Measurements from ENCODE around the gene FRMPD4.

Gene FRMPD4

GRCh38 chrX:12292996-12293765 lies 154.9 kb downstream of the FRMPD4 start:
- DNase-seq (ENCODE audit: low read depth in 3 of 3, low spot score in 1 of 3), result no peak

- DNase-seq (ENCODE audit: low read depth in 3 of 3, low spot score in 1 of 3), result no peak
Measured at GRCh38 chrX:12297353-12297752, 159.1 kb downstream of the FRMPD4 start.

DNA sequence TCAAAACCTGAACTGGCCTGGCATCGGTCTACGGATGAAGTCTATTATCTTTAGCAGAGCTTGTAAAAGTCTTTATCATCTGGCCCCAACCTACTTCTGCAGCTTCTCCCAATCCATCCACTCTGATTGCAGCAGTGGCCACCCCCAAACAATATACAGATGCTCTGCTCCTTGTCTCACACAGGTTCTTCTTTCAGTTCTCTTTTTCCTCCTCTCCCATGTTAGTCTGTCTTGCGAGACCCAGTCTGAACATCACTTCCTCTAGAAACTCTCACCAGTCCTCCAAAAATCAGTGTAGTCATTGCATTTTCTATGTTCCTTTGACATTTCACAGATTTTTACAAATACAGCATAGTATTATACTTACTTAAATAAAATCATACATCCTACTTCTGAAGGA lies 163.0 kb downstream of the FRMPD4 start:
- no peak for DNase-seq (ENCODE audit: low read depth in 3 of 3, low spot score in 1 of 3)

DNA sequence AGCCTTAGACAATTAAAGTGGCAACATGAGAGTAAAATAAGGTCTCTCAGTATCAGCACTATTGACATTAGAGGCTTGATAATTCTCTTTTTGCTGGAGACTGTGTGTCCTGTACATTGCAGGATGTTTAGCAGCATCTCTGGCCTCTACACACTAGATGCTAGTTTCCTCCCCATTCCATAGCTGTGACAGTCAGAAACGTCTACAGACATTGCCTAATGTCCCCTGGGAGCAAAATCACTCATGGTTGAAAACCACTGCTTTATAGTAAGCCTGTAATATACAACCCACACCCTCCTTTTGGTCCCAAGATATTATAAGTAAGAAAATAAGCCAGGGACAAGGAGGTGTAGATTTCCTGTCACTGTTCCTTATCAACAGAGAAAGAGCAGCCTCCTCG lies 166.0 kb downstream of the FRMPD4 start:
- no peak for DNase-seq (ENCODE audit: low read depth in 3 of 3, low spot score in 1 of 3)

- DNase-seq (ENCODE audit: low read depth in 3 of 3, low spot score in 1 of 3), result no peak
Measured at GRCh38 chrX:12307961-12308360, 169.7 kb downstream of the FRMPD4 start.

GRCh38 chrX:12308420-12308819 lies 170.1 kb downstream of the FRMPD4 start:
- no peak for DNase-seq (ENCODE audit: low read depth in 3 of 3, low spot score in 1 of 3)

DNA sequence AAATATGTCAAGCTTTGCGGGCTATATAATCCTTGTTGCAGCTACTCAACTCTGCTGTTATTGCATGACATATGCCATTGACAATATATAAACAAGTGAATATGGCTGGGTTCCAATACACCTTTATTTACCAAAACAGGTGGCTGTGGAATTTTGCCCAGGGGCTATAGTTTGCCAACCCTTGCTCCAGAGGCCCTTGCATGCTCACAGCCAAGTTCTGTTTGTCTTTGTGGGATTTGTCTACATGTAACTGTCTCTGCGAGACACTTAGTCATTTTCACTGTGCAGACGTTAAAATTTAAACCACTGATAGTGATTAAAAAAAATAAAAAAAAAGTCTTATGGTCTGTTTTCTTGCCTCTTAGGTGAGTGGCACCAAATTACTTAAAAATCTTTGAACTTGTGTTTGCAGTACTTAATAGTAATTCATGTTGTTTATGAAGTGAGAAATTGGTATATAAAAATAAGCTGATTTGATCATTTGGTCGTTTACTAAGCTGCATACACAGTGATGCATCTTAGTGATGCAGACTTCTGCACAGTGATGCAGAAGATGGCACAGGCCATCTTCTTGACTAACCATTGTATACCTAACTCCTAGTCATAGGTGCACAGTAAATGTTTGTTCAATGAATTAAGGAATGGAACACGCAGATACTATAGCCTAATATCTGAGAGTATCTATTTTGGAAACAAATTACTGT lies 170.9 kb downstream of the FRMPD4 start:
- DNase-seq (ENCODE audit: low read depth in 3 of 3, low spot score in 1 of 3), result no peak

- DNase-seq (ENCODE audit: low read depth in 3 of 3, low spot score in 1 of 3), result no peak
Measured at GRCh38 chrX:12309744-12310076, 171.4 kb downstream of the FRMPD4 start.

GRCh38 chrX:12314651-12315050 lies 176.4 kb downstream of the FRMPD4 start:
- no peak for DNase-seq (ENCODE audit: low read depth in 3 of 3, low spot score in 1 of 3)

DNA sequence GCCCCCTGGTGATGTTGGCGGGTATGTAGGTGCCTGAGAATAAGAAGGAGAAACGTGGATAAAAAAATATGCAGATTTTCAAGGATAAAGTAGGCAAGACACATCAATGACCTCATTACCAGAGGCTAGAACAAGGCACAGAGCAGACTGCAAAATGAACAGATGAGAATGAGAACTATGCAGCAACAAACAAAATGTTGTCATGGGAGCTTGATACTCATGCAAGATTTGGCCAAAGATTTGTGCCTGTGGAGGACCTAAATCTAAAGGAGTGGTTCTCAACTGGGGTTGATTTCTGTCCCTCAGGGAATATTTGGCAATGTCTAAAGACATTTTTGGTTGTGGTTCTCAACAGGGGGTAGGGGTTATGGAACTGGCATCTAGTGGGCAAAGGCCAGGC lies 177.3 kb downstream of the FRMPD4 start:
- no peak for DNase-seq (ENCODE audit: low read depth in 3 of 3, low spot score in 1 of 3)

- no peak for DNase-seq (ENCODE audit: low read depth in 3 of 3, low spot score in 1 of 3)
Measured at GRCh38 chrX:12319003-12319519, 180.8 kb downstream of the FRMPD4 start.

DNA sequence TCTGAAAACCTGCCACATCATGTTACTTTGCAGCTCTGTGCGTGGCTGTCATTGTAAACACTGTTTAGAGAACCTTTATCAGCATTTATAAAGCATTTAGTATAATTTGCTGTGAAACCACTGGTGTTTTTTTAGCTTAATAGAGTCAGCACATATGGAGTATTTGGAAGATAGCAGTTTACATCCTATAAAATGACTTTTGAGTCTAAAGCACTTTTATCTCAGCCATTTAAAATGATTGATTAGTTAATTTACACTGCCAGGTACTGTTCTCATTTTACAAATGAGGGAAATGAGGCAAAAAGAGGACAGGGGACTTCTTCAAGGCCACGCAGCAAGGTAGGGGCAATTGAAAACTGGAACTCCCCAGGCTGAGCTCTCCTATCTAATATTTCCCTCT lies 181.7 kb downstream of the FRMPD4 start:
- no peak for DNase-seq (ENCODE audit: low read depth in 3 of 3, low spot score in 1 of 3)

DNA sequence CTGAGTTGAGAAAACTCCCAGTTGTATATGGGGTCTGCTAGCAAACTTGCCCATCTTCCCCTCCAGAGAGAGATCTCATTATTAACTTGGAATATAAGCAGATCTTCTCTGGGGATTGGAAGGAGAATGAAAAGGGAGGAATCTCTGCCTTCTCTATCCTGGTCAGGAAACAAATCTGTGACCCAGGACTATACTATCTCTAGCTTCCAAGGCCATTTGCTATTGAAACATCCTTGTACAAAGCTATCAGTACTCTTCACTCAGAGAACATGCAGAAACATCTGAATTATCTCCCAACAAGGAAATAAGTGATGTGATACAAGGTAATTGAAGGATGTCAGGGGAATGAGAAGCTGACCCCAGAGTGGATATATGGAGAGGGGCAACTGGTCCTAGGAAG lies 183.8 kb downstream of the FRMPD4 start:
- no peak for DNase-seq (ENCODE audit: low read depth in 3 of 3, low spot score in 1 of 3)

GRCh38 chrX:12325171-12325570 lies 186.9 kb downstream of the FRMPD4 start:
- DNase-seq (ENCODE audit: low read depth in 3 of 3, low spot score in 1 of 3), result no peak

DNA sequence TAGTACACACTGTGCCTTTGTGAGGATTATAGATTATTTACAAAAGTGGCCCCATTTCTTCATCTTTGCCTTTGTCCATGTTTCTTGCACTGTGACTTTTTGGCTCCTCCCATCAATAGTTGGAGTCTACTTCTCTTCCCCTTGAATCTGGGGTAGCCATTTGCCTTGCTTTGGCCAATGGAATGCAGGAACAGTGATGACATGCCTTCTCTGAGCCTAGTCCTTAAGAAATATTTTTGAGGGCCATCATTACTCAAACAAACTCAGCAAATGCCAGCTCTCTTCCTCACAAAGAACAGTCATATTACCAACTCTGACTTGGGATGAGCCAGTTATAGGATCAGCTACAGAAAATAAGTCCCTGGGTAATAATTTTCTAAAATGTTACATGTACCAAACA lies 189.6 kb downstream of the FRMPD4 start:
- DNase-seq (ENCODE audit: low read depth in 3 of 3, low spot score in 1 of 3), result no peak

DNA sequence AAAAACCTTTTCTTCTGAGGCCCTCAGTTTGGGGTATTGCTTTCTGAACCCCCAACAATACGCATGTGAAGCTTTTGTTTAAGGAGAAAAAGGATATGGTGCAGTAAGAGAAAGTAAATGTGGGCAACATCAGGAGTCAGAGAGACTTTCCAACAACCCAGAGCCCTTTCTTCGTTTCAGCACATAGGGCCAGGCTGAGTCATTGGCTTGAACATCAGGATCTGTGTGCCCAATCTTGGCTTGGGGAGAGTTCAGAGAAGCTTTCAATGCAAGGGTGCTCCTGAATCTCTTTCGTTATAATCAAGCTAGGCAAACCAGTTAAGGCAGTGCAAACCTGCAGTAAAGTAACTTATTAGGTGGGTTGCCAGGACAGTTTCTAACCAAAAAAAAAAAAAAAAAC lies 191.2 kb downstream of the FRMPD4 start:
- DNase-seq (ENCODE audit: low read depth in 3 of 3, low spot score in 1 of 3), result no peak

DNA sequence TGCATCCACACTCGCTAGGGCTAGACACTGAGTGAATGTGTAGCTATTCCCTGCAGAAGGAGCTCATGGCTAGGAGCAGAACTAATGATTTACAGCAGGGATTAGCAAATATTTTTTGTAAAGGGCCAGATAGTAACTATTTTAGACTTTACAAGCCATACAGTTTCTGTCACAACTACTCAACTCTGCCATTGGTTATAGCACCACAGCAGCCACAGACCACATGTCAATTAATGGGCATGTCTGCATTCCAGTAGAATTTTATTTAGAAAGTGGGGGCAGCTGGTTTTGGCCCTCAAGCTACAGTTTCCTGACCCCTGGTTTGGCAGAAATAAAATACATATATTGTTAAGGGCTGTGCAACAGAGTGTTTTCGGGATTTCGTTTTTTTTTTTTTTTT lies 192.6 kb downstream of the FRMPD4 start:
- DNase-seq (ENCODE audit: low read depth in 3 of 3, low spot score in 1 of 3), result no peak

- no peak for DNase-seq (ENCODE audit: low read depth in 3 of 3, low spot score in 1 of 3)
Measured at GRCh38 chrX:12332786-12333347, 194.6 kb downstream of the FRMPD4 start.

DNA sequence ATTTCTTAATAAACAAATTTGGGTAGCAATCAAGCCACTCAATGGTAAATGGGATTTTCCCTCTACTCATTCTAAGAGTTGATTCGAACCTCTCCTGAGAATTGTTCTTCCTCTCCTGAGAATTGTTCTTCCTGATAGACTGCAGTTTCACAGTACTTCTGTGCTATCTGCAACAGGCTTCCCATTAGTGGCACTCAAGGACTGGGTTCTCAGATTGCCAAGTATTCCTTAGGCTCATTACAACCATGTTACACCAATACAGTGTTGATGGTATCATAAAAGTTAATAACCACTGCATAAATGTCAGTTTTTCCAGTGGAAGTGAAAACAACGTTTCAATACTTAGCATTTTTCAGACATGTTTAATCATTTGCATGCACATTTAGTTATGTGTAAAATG lies 201.6 kb downstream of the FRMPD4 start:
- no peak for DNase-seq (ENCODE audit: low read depth in 3 of 3, low spot score in 1 of 3)

GRCh38 chrX:12344954-12345353 lies 206.7 kb downstream of the FRMPD4 start:
- no peak for DNase-seq (ENCODE audit: low read depth in 3 of 3, low spot score in 1 of 3)

GRCh38 chrX:12349201-12349600 lies 210.9 kb downstream of the FRMPD4 start:
- DNase-seq (ENCODE audit: low read depth in 3 of 3, low spot score in 1 of 3), result no peak

DNA sequence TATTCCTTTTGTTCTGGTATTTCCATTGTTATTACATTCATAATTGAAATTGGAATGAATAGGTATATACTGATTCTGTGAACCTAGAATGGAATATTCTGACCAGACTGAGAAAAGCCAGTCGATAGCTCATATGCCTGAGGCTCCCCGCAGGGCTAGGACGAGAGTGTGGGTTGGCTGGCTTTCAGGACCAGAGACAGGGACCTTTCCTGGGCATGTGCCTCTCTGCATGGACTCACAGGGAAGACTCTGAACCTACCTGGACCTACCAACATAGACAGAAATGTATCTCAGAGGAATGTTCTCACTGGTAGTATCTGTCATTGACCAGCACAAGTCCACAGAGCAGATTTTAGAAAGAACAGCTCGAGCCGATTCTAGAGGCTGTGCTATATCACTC lies 214.6 kb downstream of the FRMPD4 start:
- DNase-seq (ENCODE audit: low read depth in 3 of 3, low spot score in 1 of 3), result no peak

Data from stimulated activated CD4-positive, alpha-beta T cell treated with anti-CD3 and anti-CD28 coated beads, TNF-alpha, amount 100 ng/mL, for 1 hour (primary cell).